Spinal cord (tissue), 10 donors: ENCODE results near the gene TMOD2. TPM values are rescaled to one million over a fixed set of nuclear protein-coding genes. Genes with fewer than 3 reads are reported as not detected.

Experiments used
- DNase-seq, 6 donors: peaks; one replicate each; pipeline versions ENCODE4 v3.0.0 to v3.0.0-alpha.2; 2013 to 2015; ENCODE audit warnings: low spot score in 6 of 6, low read depth in 4 of 6
- H3K27ac ChIP-seq: one replicate; pipeline ENCODE4 v1.5.1; 2013; ENCODE audit warnings: low read depth, low read length, control low read depth
- H3K27me3 ChIP-seq: one replicate; pipeline ENCODE4 v1.6.1; 2013; ENCODE audit warnings: low read length; ENCODE audit not compliant: control insufficient read depth, insufficient read depth
- H3K36me3 ChIP-seq: one replicate; pipeline ENCODE4 v1.6.1; 2013; ENCODE audit warnings: low read length; ENCODE audit not compliant: control insufficient read depth, insufficient read depth
- H3K4me1 ChIP-seq: one replicate; pipeline ENCODE4 v1.6.1; 2013; ENCODE audit warnings: low read length; ENCODE audit not compliant: control insufficient read depth, insufficient read depth
- H3K4me3 ChIP-seq: one replicate; pipeline ENCODE4 v1.5.1; 2013; ENCODE audit warnings: low read depth, low read length, control low read depth
- H3K9me3 ChIP-seq: one replicate; pipeline ENCODE4 v1.6.1; 2013; ENCODE audit warnings: low read length; ENCODE audit not compliant: control insufficient read depth, insufficient read depth
- WGBS: methylation state at CpG from one replicate; pipeline ENCODE4 v1.1.5; 2013; ENCODE audit warnings: missing lambda C conversion rate; ENCODE audit not compliant: insufficient coverage; 5-methylcytosine and 5-hydroxymethylcytosine counted together
- polyA plus RNA-seq, 2 donors: library from polyadenylated mRNA; unstranded; fragments of 120-200 nt; gene quantifications; one replicate each; pipeline ENCODE4 v1.2.1, GENCODE V29; 2013; ENCODE audit not compliant: insufficient read length in 2 of 2
- total RNA-seq, 2 donors: library from RNA; depleted of rRNA in 1 of 2; stranded (reverse); fragments of 120-200 nt in 1 of 2; fragments of >200 nt in 1 of 2; gene quantifications; one replicate each; pipeline versions ENCODE4 v1.2.3 to v1.2.4, GENCODE V29; 2013 to 2014
- donor health status: healthy.

TMOD2 gene
- total and polyA plus RNA-seq, 4 donors: 57.1 to 220 (median 137) TPM

DNA sequence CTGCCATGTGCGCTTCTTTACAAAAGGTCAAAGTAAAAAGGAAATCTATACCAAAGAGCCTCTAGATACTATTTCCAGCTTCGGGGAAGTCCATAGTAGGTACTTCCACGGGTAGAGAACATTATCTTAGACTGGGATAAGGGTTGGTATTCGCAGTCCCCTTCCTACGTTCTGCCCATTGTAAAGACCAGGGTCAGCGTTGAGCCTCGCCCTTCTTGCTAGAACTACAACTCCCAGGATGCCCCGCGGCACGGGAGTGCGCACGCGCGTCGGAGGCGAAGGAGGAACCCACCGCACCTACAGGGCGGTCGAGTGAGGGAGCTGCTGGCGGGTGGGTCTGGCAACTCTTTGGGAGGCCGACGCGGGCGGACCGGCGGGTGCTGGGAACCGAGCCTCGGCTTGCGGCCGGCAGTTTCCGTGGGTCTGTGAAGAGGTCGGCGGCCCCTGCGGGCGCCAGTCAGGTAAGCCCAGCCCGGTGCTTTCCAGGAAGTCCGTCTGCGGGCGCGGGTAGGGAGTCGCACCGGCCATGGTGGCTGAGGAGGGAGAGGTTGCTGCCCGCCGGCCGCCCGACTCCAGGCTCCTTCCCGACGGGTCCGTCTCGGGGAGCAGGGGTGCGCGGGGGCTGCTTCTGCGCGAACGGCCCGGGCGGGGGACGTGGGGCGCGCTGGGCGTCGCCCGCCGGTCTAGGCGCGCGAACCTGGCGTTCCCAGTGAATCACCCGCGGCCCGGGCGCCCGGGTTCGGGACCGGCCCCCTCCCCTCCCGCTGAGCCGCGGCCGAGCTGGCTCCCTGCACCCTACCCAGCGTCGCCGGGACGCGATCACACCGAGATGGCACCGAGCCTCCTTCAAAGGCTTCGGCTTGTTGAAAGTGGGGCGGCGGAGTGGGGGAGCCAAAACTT is 78.2 kb downstream of the TMOD2 start, which contains the start of gene TMOD3:
Gene TMOD3 (plus strand): TSS at position 278 of the 900 bp plus-strand sequence. CDS start 33,232 bp downstream, outside the sequence.
- Histone ChIP-seq H3K36me3 (no peaks in the 10 kb centered on the region), H3K9me3 (no peaks in the 10 kb centered on the region), H3K27ac (peak within 1 kb of the TSS; percentile 81), H3K27me3 (no peaks in the 10 kb centered on the region), H3K4me1 (no peaks in the 10 kb centered on the region), H3K4me3 (peak within 1 kb of the TSS; percentile 84)
- 2% methylated on average over 86 of the region's 89 CpGs for WGBS
- DNase-seq: peak; percentile 83 to 98 (median 87)

DNA sequence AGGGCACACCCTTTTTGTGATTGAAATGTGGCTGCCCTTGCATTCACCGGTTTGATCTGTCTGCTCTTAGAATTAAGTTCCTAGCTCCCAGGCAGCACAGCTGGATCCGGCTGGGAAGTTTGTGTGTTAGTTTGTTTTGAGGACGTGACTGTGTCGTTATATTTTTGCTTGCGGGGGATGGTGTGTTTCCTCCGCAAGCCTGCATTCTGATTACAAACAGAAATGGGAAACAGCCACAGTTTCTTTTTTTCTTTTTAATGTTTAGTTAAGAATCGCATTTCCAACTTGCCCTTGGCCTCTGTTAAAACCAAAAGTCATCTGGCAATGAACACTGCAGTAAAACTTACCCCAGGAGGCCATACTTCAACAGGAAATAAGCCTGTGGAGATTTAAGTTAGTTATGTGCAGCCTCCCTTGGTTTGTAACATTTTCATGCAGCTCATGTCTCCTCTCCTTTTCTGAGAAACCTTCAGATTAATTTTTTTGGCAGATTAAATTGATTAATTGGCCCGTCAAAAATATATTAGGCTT is 78.9 kb downstream of the TMOD2 start:
- Histone ChIP-seq H3K4me3 (peak overlapping the region; percentile 84), H3K9me3 (no peaks in the 10 kb centered on the region), H3K4me1 (no peaks in the 10 kb centered on the region), H3K36me3 (no peaks in the 10 kb centered on the region), H3K27me3 (no peaks in the 10 kb centered on the region), H3K27ac (peak overlapping the region; percentile 9)
- peak in 3 of 6 donors; percentile 20 to 51 (median 44) for DNase-seq
- WGBS: 5% methylated on average over 4 of the region's 8 CpGs

DNA sequence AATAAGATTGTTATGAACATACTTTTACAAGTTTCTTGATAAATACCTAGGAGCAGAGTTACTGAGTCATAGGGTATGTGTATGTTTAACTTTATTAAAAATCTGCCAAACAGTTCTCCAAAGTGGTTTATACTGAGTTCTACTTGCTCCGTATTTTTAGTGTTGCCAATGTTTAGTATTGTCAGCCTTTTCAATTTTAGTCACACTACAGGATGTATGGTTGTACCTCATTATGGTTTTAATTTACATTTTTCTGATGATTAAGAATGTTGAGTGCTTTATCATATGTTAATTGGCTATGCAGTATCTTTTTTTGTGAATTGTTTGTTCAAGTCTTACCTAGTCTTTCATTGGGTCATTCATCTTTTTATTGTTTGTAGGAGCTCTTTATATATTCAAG is 82.4 kb downstream of the TMOD2 start:
- WGBS: no CpG with 5 or more reads among the region's 1 CpG
- no peaks in the 10 kb centered on the region for H3K36me3 ChIP-seq
- no peak overlapping the region for H3K27ac ChIP-seq
- no peak overlapping the region for H3K4me3 ChIP-seq
- H3K4me1 ChIP-seq: no peaks in the 10 kb centered on the region
- no peak for DNase-seq
- no peaks in the 10 kb centered on the region for H3K27me3 ChIP-seq
- no peaks in the 10 kb centered on the region for H3K9me3 ChIP-seq

DNA sequence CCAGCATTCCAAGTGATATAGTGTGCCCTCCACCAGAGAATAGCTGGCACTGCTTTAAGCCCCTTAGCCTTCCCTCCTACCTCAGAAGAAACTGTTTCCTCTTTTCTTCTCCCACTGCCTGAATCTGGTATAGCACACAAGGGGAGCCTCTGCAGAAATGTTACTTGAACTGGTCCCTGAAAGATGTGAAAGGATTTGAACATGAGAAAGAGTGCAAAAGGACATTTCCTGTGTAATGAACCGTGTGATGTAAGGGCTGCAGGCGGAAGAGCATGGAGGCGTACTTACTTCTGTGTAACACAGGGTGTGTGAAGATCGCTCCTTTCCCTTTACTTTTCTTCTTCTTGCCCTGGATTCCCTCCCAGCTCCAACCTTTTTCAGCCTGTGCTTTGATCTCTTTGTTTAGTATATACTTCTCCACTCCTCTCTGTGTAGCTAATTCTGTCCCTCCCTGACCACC is 86.4 kb downstream of the TMOD2 start:
- H3K4me1 ChIP-seq: no peaks in the 10 kb centered on the region
- no peak overlapping the region for H3K27ac ChIP-seq
- peak in 1 of 6 donors; percentile 45 for DNase-seq
- H3K36me3 ChIP-seq: no peaks in the 10 kb centered on the region
- no peak overlapping the region for H3K4me3 ChIP-seq
- no peaks in the 10 kb centered on the region for H3K27me3 ChIP-seq
- no CpG with 5 or more reads among the region's 4 CpGs for WGBS
- H3K9me3 ChIP-seq: no peaks in the 10 kb centered on the region

DNA sequence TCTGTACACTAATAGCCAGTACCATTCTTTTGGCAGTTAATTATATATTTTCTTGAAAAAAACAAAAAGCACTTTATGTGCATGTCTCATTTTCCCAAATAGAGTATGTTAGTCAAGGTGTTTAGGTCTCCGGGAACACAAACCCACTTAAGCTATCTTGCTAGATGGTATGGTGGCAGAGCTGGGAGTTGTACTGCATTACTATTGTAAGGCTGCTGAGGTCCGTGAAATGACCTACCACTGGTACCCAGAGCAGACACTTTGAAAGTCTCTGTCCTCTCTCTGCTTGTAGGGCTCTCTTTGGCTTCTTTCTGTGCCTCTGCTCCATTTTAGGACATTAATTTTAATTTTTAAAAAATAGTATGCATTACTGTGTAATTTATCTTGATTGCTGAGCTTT is 86.9 kb downstream of the TMOD2 start:
- H3K27ac ChIP-seq: no peak overlapping the region
- 33% methylated on average over 2 of the region's 2 CpGs for WGBS
- H3K4me3 ChIP-seq: no peak overlapping the region
- H3K36me3 ChIP-seq: no peaks in the 10 kb centered on the region
- DNase-seq: no peak
- no peaks in the 10 kb centered on the region for H3K4me1 ChIP-seq
- no peaks in the 10 kb centered on the region for H3K9me3 ChIP-seq
- H3K27me3 ChIP-seq: no peaks in the 10 kb centered on the region

DNA sequence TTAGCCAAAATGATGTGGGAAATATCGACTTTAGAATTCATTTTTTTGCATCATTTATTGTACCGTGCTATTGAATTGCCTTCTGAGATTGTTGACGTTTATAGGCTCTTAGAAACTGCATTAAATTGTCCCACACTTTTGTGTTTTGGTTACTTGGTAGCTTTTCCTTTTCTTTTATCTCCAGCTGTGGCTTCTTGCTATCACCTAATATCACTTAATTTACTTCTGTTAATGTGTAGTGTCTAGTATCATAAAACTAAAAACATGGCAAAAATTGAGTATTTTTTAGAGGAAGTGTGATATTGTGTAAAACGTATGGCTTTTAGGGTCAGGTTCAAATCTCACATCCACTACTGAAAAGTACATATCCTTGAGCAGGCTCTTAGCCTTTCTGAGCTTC is 89.3 kb downstream of the TMOD2 start:
- Histone ChIP-seq H3K4me1 (no peaks in the 10 kb centered on the region), H3K9me3 (no peaks in the 10 kb centered on the region), H3K27ac (no peak overlapping the region), H3K4me3 (no peak overlapping the region), H3K36me3 (no peaks in the 10 kb centered on the region), H3K27me3 (no peaks in the 10 kb centered on the region)
- WGBS: no CpG with 5 or more reads among the region's 4 CpGs
- DNase-seq: no peak

DNA sequence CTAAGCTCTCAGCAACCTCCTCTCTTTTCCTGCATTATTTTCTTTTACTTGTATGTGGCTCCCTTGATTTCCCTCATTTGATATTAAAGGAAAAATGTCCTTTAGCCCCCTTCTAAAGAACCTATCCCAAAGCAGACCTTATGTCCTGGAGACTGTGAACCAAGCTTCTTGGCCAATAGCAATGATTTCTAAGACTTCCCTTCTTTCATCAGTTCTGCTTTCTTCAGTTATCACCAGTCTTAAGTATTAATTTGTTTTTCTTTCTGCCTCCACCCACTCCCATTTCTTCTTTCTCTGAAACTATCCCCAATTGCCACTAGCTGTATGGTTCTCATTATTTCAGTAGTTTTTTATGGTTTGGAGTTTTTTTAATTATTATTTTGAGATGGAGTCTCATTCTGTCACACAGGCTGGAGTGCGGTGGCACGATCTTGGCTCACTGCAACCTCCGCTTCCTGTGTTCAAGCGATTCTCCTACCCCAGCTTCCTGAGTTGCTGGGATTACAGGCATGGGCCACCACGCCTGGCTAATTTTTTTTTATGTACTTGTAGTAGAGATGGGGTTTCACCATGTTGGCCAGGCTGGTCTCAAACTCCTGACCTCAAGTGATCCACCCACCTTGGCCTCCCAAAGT is 90.1 kb downstream of the TMOD2 start:
- Histone ChIP-seq H3K36me3 (no peaks in the 10 kb centered on the region), H3K4me3 (no peak overlapping the region), H3K27me3 (no peaks in the 10 kb centered on the region), H3K4me1 (no peaks in the 10 kb centered on the region), H3K9me3 (no peaks in the 10 kb centered on the region), H3K27ac (no peak overlapping the region)
- no CpG with 5 or more reads among the region's 5 CpGs for WGBS
- DNase-seq: no peak

DNA sequence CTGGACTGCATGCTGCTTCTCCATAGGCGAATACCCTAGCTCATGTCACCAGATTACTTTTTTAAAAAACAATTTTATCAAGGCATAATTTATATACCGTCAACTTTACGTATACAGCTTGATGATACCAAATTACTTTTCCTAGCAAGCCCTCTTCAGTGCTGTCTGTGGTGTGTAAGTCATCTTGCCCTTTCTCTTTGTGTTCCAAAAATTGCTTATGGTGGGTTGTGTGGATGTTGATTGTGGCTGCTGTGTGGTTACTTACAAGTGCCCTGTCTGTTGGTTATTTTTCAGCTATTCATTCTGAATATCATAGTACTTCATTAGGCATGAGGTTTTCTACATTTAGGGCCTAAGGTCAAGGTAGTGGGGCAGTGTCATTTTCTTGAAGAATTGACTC is 90.9 kb downstream of the TMOD2 start:
- H3K27ac ChIP-seq: no peak overlapping the region
- H3K27me3 ChIP-seq: no peaks in the 10 kb centered on the region
- H3K4me1 ChIP-seq: no peaks in the 10 kb centered on the region

DNA sequence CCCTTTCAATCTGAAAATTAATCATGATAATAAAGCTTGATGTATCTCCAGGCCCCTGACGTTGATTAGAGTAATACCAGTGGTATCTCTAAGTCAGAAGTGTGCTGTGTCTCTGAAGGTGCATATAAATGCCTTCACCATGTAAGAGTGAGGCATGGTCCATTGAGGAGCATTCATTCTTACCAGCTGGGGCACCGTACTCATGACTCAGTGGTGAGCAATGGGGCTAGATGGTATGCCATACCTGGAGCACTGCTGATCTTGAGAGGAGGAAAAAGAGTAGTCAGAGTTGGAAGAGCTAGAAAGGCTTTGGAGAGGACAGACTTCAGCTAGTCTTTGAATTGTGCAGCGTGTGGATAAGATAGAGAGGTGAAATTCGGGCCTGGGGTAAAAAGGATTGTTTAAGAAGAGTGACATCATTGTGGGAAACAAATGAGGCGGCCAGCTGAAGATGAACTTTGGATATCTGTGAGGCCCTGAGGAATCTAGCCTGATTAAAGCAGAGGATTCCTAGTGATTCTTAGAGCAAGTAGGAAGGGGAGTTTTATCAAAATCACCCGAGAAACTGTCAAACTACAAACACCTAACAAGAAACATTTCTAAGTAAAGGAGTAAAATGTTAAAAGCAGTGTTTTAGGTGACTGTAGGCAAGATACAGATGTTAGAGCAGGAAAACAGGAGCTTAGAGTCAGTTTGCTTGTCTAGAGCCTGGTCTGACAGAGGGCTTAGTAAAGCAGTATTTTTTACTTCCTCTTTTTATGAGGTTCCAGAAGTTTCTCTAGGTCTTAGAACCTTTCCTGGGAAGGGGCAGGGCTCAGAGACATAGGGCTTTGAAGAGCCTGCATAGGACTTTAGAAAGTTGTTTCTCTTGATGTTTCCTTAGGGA is 91.7 kb downstream of the TMOD2 start:
- Histone ChIP-seq H3K27ac (no peak overlapping the region), H3K9me3 (no peaks in the 10 kb centered on the region), H3K36me3 (no peaks in the 10 kb centered on the region), H3K4me1 (no peaks in the 10 kb centered on the region), H3K4me3 (no peak overlapping the region), H3K27me3 (no peaks in the 10 kb centered on the region)
- no peak for DNase-seq
- 63% methylated on average over 5 of the region's 6 CpGs for WGBS

More for the DNA sequence above, 90.9 kb downstream of the TMOD2 start:
- WGBS: no CpG with 5 or more reads among the region's 3 CpGs
- Histone ChIP-seq H3K9me3 (no peaks in the 10 kb centered on the region), H3K4me3 (no peak overlapping the region), H3K36me3 (no peaks in the 10 kb centered on the region)
- DNase-seq: no peak
